LNCaP clone FGC (cell line): ENCODE results near the gene BACH1.
"Not testable (repeated sequence)": the region's sequence is repeated elsewhere in the genome, so short reads cannot be mapped to it uniquely, and the experiment has no call there.

Experiments
- DNase-seq: peaks from one replicate; pipeline ENCODE4 v3.0.0-alpha.2; 2011; ENCODE audit warnings: low read depth
- H3K4me3 ChIP-seq: 2 replicates; pipeline ENCODE4 v1.5.1; 2011; ENCODE audit warnings: mild to moderate bottlenecking, low read depth, low read length, control low read depth
- TF ChIP-seq, protein P1 (sequence below): IDR thresholded peaks from 2 replicates; pipeline ENCODE4 v1.5.1; 2012; ENCODE audit warnings: mild to moderate bottlenecking; ENCODE audit not compliant: control insufficient read depth, insufficient read depth; ENCODE audit errors: extremely low read depth

The BACH1 gene

DNA sequence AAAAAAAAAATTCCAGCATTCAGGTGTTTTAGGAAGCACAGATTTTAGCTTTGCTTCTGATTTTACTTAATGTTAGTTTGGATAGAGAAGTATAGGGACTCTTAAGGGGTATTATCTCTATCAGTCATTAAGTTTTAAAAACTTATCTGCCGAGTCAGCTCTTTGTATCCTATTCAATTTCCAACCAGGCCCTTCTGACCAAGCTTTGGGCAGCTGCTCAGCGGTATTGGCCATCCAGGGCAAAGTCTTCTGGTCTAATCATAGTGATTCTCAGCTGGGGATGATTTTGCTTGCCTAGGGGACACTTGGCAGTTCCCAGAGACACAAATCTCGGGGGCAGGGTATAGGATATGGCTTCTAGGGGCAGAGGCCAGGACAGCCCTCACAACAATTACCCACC, 47.6 kb downstream of the BACH1 start:
- H3K4me3 ChIP-seq, result no peak overlapping the region
- TF ChIP-seq, protein P1, sequence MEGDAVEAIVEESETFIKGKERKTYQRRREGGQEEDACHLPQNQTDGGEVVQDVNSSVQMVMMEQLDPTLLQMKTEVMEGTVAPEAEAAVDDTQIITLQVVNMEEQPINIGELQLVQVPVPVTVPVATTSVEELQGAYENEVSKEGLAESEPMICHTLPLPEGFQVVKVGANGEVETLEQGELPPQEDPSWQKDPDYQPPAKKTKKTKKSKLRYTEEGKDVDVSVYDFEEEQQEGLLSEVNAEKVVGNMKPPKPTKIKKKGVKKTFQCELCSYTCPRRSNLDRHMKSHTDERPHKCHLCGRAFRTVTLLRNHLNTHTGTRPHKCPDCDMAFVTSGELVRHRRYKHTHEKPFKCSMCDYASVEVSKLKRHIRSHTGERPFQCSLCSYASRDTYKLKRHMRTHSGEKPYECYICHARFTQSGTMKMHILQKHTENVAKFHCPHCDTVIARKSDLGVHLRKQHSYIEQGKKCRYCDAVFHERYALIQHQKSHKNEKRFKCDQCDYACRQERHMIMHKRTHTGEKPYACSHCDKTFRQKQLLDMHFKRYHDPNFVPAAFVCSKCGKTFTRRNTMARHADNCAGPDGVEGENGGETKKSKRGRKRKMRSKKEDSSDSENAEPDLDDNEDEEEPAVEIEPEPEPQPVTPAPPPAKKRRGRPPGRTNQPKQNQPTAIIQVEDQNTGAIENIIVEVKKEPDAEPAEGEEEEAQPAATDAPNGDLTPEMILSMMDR, result no peak
- DNase-seq, result no peak

GRCh38 chr21:29346771-29347170, 48.0 kb downstream of the BACH1 start:
- H3K4me3 ChIP-seq, result no peak overlapping the region
- no peak for DNase-seq
- TF ChIP-seq, protein P1, result no peak

GRCh38 chr21:29347274-29347681, 48.6 kb downstream of the BACH1 start:
- TF ChIP-seq, protein P1, result no peak
- DNase-seq, result no peak

GRCh38 chr21:29349702-29350101, 51.0 kb downstream of the BACH1 start:
- H3K4me3 ChIP-seq, result no peak overlapping the region
- DNase-seq, result no peak
- TF ChIP-seq, protein P1, result no peak

More at GRCh38 chr21:29347274-29347681, 48.6 kb downstream of the BACH1 start:
- no peak overlapping the region for H3K4me3 ChIP-seq

GRCh38 chr21:29350246-29350779, 51.6 kb downstream of the BACH1 start:
- DNase-seq, result no peak
- TF ChIP-seq, protein P1, result no peak
- H3K4me3 ChIP-seq, result no peak overlapping the region

- H3K4me3 ChIP-seq, result no peak overlapping the region
- no peak for DNase-seq
- TF ChIP-seq, protein P1, result no peak
These were observed 53.0 kb downstream of the BACH1 start for GRCh38 chr21:29351691-29352090.

DNA sequence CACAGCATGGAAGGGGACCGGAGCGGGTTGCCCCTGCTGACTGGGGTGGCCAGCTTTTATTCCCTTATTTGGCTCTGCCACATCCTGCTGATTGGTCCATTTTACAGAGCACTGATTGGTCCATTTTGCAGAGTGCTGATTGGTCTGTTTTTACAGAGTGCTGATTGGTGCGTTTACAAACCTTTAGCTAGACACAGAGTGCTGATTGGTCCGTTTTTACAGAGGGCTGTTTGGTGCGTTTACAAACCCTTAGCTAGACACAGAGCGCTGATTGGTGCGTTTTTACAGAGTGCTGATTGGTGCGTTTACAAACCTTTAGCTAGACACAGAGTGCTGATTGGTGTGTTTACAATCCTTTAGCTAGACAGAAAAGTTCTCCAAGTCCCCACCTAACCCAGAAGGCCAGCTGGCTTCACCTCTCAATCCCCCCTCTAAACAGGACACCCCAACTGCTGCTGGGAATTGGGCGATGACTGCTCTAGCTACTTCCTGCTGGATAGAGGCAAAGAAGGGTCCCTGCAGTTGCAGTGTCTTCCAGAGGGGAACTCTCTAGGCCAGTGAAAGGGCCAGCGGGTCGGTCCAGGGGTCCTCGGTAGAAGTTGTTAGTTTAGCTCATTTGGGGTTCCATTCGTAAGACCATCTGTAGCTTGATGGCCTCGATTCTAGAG, 56.5 kb downstream of the BACH1 start:
- H3K4me3 ChIP-seq, DNase-seq: not testable (repeated sequence)

DNA sequence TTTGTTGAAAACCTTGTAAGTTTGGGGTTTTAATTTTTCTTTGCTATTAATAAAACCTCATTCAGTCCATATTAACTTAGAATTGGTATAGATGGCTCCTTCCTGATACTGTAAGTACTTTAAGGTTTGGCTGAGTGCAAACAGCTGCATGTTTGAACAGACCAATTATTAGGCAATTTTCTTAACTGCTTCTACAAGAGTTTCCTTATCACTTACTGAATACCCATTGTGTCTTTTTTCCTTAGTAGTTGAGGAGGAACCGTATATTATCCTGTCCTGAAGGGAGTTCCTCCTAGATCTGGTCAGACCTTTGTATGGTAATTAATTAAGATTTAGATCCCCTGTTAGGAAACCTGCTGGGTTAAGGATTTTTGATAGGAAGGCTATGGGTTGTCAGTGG, 57.6 kb downstream of the BACH1 start:
- not testable (repeated sequence) for H3K4me3 ChIP-seq, DNase-seq

DNA sequence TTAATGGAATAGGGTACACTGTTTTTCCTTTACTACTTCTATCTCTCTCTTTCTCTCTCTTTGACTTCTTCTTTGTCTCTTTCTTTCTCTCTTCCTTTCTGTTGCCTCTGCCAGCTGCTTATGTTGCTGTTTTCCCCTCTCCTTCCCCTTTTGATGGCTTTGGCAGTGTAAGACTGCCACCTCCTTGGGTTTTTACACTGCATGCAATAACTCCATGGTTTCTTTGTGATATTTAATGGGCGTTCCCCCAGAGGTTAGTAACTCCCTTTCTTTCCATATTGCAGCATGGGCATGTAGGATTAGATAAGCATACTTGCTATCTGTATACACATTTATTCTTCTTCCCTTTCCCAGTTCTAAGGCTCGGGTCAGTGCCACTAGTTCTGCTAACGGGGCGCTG, 58.1 kb downstream of the BACH1 start:
- DNase-seq, H3K4me3 ChIP-seq: not testable (repeated sequence)
